Measurements from ENCODE around the gene NSD1.
"Not testable (repeated sequence)": the region's sequence is repeated elsewhere in the genome, so short reads cannot be mapped to it uniquely, and the experiment has no call there.

NSD1 gene

DNA sequence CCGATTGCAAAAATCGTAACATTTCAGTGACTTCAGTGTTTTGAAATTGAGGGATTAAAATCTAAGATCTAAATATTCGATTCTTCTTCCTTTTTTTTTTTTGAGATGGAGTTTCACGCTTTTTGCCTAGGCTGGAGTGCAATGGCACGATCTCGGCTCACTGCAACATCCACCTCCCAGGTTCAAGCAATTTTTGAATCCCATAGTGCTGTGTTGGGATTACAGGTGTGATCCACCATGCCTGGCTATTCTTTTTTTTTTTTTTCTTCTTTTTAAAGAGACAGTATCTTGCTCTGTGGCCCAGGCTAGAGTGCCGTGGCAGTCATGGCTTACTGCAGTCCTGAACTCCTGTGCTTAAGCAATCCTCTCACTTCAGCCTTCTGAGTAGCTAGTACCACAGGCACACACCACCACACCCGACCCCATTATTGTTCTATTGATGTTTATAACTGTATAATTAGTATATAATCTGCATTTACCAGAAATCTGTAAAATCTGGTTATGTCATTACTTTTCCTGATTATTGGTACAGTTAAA, 42.7 kb downstream of the NSD1 start:
- no peak for DNase-seq (ENCODE audit: low spot score)

DNA sequence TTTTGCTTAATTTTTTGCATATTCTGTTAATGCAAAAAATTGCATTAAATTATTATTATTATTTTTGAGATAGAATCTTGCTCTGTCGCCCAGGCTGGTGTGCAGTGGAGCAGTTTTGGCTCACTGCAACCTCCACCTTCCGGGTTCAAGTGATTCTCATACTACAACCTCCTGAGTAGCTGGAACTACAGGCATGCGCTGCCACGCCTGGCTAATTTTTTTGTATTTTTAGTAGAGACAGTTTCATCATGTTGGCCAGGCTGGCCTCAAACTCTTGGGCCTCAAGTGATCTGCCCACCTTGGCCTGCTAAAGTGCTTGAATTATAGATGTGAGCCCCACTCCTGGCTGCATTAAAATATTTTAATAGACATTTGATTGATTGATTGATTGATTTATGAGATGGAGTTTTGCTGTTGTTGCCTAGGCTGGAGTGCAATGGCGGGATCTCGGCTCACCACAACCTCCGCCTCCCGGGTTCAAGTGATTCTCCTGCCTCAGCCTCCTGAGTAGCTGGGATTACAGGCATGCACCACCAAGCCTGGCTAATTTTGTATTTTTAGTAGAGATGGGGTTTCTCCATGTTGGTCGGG, 44.4 kb downstream of the NSD1 start:
- DNase-seq (ENCODE audit: low spot score) = not testable (repeated sequence)

DNA sequence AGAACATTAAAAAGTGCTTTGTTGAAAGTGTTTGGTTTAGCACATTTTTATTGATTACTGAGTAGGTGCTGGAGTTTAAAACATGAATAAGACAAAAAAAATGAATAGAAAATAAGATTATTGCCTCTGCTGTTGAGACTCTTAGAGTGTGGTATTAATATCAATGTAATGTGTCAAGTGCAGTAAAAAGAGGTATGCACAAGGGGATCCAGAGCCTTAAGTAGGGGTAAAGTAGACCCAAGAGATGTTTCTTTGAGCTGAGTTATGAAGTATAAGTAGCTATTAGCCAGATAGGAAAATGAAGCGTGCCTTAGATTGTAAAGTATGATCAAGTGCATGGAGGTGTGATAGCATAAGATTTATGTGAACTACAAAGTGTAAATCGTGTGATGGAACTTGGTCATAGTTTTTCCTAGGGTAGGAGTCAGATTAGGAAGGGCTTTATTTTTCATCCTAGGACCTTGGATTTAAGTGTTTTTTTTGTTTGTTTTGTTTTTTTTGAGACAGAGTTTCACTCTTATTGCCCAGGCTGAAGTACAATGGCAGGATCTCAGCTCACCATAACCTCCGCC, 45.2 kb downstream of the NSD1 start:
- DNase-seq (ENCODE audit: low spot score) = no peak

DNA sequence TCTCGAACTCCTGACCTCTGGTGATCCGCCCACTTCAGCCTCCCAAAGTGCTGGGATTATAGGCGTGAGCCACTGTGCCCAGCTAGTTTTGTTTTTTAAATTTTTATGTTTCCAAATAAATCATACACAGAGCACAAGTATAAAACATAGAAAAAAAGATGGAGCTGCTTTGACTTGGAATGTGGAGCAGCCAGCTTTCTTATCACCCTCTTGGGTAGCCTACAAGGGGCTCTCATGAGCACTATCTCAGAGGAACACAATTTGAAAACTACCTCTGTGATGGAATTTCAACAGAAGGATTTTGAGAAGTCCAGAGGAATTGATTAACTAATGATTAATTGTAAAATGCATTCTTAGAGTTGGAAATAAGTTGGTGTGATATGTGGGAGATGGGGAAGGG, 45.9 kb downstream of the NSD1 start:
- no peak for DNase-seq (ENCODE audit: low spot score)

DNA sequence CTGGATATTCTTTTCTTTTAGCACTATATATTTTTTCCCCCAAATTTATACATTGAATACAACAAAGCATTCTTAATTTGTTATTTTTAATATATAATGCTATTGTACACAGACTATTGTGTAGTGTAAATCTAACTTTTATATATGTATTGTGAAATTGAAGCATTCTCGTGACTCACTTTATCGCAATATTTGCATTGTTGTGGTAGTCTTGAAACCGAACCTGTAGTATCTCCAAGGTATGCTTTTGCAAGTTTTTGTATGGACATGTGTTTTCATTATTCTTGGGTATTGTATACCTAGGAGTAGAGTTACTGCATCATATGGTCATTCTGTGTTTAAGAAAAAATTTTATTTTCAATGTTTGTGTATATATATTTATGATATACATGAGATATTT, 49.6 kb downstream of the NSD1 start:
- DNase-seq (ENCODE audit: low spot score) = no peak

DNA sequence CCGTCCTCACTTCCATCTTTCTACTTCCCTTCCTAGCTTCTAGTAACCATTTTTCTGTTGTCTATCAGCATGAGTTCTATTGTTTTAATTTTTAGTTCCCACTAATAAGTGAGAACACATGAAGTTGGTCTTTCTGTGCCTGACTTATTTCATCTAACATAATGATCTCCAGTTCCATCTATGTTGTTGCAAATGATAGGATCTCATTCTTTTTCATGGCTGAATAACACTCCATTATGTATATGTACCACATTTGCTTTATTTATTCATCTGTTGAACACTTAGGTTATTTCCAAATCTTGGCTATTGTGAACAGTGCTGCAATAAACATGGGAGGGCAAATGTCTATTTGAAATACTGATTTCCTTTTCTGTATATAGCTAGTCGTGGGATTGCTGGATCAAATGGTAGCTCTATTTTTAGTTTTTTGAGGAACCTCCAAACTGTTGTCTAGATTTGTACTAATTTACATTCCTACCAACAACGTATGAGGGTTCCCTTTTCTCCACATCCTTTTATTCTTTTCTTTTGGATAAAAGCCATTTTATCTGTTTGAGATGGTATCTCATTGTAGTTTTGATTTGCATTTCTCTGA, 50.3 kb downstream of the NSD1 start:
- no peak for DNase-seq (ENCODE audit: low spot score)

DNA sequence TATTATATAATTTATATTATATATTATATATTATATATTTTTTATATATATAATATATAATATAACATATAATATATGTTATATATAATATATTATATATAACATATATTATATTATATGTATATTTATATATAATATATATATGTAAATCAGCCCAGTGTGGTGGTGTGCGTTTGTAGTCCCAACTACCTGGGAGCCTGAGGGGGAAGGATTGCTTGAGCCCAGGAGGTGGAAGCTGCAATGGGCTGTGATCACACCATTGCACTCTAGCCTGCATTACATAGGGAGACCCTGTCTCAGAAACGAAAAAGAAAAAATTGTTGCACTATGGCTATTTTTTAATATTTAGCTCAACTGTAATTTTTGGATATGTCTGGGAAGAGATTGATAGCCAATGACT, 52.4 kb downstream of the NSD1 start:
- DNase-seq (ENCODE audit: low spot score) = no peak

DNA sequence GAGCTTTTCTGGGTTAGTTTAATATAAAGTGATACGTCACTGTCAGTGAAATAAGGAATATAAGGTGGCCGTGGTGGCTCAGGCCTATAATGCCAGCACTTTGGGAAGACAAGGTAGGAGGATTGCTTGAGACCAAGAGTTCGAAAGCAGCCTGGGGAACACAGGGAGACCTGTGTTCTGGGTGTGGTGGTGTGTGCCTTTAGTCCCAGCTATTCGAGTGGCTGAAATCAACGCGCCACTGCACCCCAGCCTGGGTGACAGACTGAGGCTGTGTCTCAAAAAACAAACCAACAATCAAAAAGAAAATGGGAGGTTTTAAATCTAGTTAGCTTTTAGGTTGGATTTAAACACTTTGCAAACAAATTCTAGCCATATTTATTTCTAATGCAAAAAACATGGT, 53.1 kb downstream of the NSD1 start:
- DNase-seq (ENCODE audit: low spot score) = no peak

DNA sequence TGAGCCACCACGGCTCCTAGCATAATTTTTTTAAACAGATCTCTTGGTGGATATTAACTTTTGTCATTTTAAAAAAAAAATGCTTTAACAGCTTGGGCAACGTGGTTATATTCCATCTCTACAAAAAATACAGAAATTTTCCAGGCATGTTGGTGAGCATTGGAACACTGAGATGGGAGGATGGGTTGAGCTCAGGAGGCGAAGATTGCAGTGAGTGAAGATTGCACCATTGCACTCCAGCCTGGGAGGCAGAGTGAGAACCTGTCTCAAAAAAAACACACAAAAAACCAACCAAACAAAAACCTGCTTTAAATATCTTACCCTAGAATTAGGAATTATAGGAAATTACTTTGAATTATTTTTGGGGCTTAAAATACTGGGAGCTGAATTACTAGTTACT, 55.2 kb downstream of the NSD1 start:
- no peak for DNase-seq (ENCODE audit: low spot score)

DNA sequence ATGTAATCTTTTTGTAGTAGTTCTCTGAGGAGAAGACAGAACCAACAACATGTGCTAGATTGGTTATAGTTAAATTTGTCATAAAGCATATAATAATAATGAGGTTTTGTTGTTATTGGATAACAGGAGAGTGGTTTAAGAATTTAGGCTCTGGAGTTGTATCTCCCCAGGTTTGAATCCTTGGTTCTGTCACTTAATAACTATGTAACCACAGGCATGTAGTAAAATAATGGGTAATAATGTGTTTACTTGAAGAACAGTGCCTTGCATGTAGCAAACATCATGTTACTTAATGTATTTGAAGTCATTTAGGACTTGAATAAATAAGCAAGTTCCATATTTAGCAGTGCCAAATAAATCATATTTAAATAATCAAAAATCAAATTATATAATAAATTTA, 55.8 kb downstream of the NSD1 start:
- DNase-seq (ENCODE audit: low spot score) = no peak

DNA sequence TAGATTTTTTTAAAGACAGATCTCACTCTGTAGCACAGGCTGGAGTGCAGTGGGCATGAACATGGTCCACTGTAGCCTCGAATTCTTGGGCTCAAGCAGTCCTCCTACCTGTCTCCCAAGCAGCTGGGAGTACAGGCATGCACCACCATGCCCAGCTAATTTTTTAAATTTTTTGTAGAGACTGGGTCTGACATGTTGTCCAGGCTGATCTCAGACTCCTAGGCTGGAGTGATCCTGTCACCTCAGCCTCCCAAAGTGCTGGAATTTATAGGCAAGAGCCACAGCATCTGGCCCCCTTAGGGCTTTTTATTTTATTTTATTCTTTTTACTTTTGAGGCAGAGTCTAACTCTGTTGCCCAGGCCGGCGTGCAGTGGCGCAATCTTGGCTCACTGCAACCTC, 56.4 kb downstream of the NSD1 start:
- DNase-seq (ENCODE audit: low spot score) = no peak

DNA sequence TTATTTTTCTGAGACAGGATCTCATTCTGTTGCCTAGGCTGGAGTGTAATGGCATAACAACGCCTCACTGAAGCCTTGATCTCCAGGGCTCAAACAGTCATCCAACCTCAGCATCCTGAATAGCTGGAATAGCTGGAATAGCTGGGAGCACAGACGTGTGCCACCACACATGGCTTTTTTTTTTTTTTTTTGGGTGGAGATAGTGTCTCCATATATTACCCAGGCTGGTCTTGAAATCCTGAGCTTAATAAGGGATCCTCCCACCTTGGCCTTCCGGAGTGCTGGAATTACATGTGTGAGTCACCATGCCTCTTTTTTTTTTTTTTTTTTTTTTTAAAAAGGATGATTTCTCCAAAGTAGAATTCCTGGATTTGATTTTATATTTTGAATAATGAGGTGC, 60.7 kb downstream of the NSD1 start:
- no peak for DNase-seq (ENCODE audit: low spot score)

DNA sequence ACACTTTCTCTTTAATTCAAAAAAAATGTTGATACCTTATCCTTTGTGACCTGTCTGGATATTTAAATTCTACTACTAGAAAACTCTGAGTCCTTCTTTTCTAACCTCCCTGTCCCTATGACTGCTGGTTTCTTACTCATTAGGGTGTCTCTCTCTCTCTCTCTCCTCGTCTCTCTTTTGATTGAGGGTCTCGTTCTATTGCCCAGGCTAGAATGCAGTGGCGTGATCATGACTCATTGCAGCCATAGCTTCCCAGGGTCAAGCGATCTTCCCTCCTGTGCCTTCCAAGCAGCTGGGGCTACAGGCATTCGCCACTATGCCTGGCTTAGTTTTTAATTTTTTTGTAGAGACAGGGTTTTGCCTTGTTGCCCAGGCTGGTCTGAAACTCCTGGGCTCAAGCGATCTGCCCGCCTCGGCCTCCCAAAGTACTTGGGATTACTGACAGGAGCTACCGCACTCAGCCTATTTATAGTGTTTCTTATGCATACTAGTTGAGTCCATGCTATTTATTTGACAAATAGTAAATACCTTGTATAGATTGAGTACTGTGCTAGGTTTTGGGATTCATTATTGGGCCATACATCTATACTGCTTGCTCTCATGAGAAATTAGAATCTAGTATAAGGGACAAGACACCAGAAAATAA, 61.9 kb downstream of the NSD1 start:
- DNase-seq (ENCODE audit: low spot score) = no peak

DNA sequence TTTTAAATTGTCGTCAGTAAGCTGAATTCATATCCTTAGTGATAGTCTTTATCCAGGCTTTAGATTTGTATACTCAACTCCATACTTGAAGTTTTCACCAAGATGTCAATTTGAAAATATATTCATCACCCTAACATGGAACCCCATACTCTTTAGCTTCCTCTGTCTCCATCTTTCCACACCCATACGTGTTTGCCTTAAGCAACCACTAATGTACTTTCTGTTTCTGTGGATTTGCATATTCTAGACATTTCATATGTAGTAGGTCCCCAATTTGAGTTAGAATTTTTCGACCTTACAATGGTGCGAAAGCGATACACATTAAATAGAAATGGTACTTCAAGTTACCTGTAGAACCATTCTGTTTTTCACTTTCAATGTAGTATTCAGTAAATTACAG, 65.2 kb downstream of the NSD1 start:
- DNase-seq (ENCODE audit: low spot score) = no peak

DNA sequence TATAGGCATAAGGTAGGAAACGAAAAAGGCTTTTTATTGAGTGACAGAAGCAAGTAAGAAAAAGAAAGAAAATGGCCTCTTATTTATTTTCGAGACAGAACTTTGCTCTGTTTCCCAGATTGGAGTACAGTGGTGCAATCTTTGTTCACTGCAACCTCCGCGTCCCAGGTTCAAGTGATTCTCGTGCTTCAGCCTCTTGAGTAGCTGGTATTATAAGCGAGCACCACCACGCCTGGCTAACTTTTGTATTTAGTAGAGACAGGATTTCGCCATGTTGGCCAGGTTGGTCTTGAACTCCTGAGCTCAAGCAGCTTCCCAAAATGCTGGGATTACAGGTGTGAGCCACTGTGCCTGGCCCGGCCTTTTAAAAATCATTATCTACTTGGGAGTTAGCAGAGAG, 70.7 kb downstream of the NSD1 start:
- DNase-seq (ENCODE audit: low spot score) = no peak

DNA sequence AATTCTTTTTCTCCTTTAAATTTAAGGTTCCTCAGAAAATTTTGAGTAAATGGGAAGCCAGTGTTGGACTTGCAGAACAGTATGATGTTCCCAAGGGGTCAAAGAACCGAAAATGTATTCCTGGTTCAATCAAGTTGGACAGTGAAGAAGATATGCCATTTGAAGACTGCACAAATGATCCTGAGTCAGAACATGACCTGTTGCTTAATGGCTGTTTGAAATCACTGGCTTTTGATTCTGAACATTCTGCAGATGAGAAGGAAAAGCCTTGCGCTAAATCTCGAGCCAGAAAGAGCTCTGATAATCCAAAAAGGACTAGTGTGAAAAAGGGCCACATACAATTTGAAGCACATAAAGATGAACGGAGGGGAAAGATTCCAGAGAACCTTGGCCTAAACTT, 76.0 kb downstream of the NSD1 start:
- no peak for DNase-seq (ENCODE audit: low spot score)

DNA sequence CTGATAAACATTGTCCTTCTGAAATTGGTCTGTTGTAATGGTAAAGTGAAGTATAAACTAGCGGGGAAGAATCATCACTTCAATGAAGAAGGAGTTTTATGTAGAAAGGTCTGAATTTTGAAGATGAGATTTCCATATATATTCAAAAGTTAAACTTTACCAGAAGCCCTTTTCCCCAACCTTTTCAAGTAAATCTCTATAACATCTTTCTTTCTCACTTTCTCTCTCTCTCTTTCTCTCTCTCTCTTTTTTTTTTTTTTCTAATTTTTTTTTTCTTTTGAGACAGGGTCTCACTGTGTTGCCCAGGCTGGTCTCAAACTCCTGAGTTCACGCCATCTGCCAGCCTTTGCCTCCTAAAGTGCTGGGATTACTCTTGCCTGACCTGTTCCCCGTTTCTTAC, 78.7 kb downstream of the NSD1 start:
- DNase-seq (ENCODE audit: low spot score) = no peak

DNA sequence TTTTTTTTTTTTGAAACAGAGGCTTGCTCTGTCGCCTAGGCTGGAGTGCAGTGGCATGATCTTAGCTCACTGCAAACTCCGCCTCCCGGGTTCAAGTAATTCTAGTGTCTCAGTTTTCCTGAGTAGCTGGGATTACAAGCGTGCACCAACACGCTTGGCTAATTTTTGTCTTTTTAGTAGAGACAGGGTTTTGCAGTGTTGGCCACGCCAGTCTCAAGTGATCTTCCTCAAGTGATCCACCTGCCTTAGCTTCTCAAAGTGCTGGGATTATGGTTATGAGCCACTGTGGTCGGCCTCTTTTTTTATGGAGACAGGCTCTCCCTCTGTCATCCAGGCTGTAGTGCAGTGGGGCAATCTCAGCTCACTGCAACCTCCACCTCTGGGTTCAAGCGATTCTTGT, 87.0 kb downstream of the NSD1 start:
- no peak for DNase-seq (ENCODE audit: low spot score)

DNA sequence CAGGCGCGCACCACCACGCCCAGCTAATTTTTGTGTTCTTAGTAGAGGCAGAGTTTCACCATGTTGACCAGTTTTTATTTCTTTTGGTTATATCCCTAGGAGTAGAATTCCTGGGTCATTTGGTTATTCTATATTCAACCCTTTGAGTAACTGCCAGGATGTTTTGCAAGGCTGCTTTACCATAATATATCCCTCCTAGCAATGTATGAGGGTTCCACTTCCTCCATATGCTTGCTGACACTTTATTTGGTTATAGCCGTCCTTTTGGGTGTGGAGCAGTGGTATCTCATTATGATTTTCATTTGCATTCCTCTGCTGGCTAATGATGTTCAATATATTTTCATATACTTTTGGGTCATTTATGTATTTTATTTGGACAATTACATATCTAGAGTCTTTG, 88.7 kb downstream of the NSD1 start:
- no peak for DNase-seq (ENCODE audit: low spot score)

DNA sequence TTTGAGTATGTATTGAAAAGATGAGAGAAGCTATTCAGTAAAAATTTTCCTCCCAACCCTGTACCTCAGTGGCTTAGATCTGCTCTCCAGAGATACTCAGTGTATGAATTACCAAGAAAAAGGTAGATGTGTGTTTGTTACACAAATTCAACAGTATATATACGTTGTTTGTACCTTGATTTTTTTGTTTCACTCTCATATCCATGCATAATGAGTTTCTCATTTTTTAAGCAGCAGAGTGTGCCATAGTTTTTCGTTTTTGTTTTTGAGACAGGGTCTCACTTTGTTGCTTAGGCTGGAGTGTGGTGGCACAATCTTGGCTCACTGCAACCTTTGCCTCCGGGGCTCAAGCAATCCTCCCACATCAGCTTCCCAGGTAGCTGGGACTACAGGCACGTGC, 92.2 kb downstream of the NSD1 start:
- DNase-seq (ENCODE audit: low spot score) = no peak

DNA sequence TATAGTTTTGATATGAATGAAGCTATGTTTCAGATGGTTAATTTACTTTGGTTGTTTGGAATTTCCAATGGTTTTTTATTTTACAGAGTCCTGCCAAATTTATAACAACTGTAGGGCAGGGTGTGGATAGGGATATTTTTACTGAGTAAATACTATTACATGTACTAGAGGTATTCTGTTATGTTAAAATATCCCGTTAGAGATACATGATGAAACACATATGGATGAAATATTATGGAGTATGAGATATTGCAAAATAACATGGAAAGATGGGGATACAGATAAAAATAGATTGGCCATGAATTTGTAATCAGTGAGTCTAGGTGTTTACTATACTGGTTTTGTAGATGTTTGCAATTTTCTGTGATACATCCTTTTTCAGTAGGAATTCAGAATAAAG, 93.3 kb downstream of the NSD1 start:
- no peak for DNase-seq (ENCODE audit: low spot score)

DNA sequence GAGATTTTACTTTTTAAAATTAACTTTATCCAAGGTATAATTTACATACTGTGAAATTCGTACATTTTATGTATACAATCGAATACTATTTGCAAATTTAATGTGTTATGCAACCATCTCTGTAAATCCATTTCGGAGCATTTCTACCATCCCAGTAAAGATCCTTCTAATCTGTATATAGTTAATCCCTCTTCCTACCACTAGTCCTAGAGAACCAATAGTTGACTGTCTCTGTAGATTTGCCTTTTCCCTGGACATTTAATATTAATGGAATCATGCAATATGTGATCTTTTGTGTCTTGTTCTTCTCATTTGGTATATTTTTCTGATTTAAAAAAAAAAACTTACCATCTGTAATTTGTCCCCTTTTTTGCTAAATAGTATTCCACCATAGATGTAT, 95.2 kb downstream of the NSD1 start:
- DNase-seq (ENCODE audit: low spot score) = no peak

DNA sequence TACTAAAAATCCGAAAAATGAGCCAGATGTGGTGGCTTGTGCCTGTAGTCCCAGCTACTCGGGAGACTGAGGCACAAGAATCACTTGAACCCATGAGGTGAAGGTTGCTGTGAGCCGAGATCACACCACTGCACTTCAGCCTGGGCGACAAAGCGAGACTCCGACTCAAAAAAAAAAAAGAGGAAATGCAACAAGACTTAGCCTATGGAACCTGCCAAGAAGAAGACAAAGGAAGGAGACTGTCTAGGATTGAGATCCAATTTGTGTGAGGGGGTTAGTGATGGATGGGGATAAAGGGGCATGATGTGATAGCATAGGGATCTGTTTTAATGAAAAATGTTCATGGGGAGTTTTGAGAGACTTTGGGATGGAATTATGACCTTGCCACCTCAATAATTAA, 97.1 kb downstream of the NSD1 start:
- no peak for DNase-seq (ENCODE audit: low spot score)
